GM18511 (cell line): Measurements from ENCODE around the gene BCL2.

Experiments used
- ATAC-seq: cut with Tn5 transposase; IDR thresholded peaks from one replicate; pipeline ENCODE4 v1.9.1; 2021; ENCODE audit warnings: mild to moderate bottlenecking, moderate library complexity; ENCODE audit not compliant: unreplicated experiment

The BCL2 gene

DNA sequence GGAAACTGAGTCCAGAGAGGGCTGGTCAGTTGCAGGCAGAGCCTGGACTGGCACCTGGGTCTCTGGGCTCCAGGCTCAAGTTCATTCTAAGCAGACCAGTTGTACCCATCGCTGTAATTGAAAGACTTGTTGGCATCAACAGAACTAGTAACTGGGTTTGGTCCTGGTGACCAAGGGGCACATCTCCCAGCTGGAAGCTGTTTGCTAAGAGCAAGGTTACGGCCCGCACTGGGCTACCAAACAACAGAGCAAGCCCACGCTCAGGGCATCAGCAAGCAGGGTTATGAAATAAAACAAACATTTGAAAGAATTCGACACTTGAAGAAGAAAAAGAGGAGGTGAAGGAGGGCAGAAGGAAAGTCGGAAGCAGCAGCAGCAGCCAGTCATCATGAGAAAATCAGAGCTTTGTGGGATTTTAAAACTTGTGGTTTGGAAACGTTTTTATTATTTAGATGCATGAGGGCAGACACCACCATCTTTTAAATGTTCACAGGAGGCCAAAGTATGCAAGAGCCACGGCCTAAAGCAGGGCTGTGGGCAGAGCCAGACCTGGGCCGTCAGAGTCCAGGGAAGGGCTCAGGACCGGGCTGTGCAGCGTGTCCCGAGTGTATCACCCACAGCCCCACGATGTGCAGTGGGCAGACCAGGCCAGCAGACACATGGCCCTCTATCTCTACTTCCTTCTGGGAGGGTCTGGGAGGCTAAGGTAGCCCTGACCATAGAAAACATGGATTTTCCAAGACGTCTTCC lies 220.3 kb downstream of the BCL2 start:
- ATAC-seq, result peak; percentile 1

DNA sequence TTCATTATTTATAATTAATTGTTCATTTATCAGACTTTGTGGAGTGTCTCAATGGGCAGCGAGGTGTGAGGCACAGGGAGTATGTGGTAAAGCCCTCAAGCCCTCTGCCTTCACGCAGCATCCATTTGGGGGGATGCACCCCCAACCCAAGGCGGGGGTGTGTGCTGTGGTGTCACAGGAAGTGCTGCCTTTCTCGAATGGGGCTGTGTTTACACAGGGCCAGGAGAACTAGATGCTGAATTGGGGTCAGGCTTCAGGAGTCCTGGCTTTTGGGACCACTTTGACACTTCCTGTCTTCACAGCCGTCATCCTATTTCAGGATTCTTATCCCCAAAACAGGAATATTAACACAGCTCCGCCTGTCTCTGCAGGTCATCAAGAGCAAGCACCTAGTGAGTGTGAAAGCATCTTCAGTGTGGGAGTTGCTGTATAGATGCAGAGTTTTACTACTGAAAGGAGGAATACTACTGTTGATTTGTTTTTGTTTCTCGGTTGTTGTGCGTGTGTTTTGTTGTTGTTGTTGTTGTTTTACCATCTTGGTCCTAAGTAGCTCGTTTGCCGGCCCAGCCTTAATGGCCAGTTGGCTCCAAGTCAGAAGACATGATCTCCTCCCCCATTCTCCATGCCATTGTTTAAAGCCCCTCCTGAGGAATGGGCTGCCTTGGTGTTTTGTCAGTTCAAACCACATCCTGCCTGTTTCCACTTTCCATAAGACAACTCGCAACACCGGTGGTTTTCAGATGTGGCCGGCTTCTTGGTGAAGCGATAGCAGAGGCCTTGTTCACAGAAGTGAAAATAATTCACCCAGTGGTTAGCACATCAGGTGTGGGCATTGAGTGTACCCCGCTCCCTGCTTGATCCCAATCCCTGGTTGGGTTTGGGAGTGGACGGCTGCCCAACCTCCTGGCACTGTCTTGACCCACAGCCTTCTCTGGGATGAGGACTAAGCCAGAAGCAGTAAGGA lies 221.3 kb downstream of the BCL2 start:
- ATAC-seq, result peak; percentile 78

DNA sequence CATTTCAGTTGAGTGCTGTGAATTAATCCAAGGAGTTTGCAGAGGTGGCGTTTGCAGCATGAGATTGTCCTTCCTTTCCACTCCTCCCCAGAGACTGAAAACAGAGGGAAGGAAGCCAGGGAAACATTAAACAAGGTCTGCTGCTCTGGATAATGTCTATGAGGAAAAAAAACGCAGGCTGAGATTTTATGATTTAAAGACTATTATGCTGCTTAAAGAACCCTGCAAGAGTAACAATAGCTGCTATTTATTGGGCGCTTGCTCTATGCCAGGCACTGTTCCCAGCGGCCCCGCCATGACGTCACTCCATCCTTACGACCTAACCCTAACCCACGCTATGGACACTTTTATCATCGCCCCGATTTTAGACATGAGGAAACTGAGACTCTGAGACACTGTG lies 222.4 kb downstream of the BCL2 start:
- ATAC-seq, result no peak

DNA sequence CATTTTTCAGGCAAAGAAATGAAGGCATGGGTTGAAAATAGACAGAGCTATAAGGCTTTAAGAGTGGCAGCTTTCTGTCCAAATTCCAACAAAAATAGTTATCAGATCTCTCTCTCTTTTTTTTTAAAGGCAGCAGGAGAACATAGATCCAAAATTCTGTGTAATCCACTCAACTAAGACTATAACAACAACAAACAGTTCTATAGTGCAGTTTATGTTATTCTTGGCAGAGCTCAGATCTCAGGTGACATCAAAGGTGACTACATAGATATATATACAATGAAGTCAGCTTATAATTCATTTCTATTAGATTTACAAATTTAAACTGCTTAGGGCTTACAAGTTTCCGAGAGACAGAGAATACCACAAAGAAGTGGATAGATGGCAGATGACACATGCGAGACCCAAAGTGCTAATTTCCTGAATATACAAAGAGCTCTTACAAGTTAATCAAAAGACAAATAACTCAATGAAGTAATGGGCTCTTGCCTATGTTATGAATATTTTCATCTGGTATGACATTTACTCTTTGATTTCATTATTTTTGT lies 223.2 kb downstream of the BCL2 start:
- ATAC-seq, result no peak

DNA sequence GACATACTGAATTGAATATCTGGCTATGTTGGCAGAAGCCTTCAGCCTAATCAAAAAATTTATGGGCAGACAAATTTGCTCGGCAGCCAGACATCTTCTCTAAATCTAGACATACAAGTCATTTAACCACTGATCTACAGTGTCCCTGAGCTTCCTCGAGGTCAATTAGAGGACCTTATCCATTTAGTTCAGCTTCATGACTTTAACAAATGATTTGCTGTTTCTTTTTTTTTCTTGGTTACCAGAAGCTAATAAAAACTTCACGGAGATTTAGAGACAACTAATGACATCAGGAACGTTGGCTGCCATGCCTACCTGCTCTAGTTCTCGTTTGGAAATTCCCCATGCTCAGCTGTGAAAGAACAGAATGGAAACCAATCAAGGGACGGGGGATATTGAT lies 223.8 kb downstream of the BCL2 start:
- no peak for ATAC-seq

DNA sequence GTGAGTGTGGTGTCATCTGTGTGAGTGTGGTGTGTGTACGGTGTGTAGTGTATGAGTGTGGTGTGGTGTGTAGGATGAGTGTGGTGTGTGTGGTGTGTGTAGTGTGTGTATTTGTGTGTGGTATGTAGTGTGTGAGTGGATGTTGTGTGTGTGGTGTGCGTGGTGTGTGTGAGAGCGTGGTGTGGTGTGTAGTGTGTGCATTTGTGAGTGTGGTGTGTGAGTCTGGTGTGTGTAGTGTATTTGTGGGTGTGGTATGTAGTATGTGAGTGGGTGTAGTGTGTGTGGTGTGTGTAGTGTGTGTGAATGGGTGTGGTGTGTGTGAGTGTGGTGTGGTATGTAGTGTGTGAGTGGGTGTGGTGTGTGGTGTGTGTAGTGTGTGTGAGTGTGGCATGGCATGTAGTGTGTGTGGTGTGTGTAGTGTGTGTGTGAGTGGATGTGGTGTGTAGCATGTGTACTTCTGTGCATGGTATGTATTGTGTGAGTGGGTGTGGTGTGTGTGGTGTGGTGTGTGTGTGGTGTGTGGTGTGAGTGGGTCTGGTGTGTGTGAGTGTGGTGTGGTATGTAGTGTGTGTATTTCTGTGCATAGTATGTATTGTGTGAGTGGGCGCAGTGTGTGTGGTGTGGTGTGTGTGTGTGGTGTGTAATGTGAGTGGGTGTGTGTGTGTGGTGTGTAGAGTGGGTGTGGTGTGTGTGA lies 227.8 kb downstream of the BCL2 start:
- no peak for ATAC-seq

DNA sequence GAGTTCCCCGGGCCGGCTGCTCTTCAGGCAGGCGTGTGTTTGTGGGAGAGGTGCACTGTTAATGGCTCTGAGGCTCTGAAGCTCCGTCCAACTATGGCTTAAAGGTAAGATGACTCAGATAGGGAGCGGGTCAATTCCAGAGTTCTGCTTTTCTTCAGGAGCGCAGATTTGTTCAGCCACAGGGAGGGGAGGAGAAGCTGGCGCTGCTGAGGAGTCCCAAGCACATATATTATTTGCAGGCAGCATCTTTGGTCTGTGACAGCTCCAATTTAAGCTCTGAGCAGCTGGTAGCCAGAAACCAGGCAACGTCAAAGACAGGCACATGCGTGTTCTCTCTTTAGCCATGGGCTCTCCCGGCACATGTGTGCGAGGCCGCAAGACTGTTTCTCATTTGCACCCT lies 229.2 kb downstream of the BCL2 start:
- no peak for ATAC-seq

DNA sequence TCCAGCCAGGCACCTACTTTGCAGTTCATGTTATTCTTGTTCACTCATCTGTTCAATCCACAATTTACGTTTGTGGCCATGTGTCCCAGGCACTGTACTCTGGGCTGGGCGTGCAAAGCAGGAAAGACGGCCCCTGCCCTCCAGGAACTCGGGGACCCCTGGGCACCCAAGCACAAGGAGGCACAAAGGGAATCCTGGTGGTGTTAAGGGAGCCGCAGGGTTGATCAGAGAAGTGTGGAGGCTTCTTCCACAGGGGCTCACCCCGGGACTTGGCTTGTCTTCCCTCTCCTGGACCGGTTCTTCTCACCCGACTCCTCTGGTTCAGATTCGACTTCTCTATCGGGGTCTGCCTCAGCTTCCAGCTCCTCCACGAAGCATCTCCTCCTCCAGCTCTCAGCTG lies 230.5 kb downstream of the BCL2 start:
- no peak for ATAC-seq

DNA sequence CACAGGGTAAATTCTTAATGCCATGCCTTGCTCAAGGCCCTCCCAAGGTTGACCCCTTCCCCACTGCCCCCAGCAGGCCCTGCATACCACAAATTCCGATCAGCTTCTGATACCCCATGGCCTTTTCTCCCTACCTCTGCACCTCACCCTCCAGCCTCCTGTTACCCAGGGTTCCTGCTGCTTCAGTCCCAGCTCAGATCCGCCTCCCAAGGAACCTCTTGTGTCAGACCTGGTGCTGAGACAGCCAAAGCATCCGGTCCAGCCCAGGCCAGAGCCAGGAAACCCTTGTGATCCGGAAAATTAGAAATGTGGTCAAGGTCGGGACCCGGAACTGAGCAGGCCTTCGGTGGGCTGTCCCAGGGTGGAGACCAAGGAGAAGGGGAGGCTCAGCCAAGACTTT lies 231.3 kb downstream of the BCL2 start:
- no peak for ATAC-seq

DNA sequence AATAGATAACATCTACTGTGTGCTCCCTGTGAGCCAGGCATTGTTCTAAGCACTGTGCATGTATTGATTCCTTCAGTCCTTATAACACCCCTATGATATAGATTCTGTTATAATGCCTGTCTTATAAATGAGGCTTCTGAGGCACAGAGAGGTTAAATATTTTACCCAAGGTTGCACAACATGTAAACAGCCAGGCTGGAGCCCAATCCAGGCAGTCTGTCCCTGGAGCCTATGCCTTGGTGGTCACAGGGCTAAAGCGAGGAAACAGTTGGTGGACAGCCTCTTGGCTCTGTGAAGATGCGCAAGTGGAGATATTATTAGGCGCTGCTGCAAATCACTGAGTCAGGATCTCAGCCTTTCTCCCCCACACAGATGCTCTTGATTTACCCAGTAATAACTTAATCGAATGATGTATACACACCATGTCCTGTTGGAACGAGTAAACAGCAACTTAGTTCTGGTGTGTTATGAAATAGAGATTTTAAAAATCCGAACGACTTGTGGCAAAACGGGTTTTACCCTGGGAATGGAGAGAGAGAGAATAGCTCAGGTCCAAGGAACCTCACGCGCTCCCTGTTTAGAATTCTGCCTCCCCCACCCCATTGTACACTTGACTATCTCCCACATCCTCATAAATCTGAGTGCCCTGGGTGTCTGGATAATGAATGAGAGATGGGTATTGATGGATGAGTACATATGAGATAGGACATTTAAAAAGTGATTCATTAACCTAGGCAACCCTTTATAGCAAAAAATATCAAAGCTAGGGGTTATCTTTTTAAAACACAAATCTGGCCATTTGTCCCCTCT lies 231.9 kb downstream of the BCL2 start:
- ATAC-seq, result no peak

DNA sequence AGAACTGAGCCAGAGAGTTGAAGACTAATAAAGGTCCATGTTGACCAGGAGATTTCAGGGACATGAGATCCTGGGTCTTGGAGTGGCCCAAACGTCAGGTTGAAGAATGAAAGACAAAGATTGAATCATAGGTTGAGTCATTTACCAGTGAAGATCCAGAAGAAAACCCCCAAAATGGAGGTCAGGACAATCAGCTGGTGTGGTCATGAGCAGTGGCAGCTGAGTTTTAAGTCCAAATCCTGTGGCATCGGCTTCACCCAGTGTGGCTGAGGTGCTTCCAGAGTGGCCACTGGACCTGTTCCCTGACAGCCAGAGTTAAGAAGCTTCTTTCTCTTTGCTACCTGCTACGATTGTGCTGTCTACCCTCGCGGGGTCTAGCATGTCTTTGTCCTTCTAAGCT lies 234.0 kb downstream of the BCL2 start:
- ATAC-seq, result no peak

DNA sequence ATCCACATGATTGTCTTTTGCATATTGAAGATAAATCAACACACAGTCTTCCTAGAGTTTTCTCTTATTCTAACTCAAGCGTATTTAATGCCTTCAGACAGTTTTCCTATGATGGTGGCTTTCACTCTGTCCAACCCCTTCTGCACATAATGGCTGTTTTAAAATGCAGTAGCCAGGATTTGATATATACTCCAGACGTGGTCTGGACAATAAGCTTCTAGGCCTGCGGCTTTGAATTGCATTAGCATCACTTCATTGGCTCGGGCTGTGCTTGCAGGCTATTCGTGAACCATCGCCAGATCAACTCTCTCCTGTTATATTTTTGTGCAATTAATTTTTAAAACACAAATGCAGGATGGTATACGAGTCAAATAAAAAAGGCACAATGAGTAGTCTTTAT lies 235.3 kb downstream of the BCL2 start:
- ATAC-seq, result no peak

DNA sequence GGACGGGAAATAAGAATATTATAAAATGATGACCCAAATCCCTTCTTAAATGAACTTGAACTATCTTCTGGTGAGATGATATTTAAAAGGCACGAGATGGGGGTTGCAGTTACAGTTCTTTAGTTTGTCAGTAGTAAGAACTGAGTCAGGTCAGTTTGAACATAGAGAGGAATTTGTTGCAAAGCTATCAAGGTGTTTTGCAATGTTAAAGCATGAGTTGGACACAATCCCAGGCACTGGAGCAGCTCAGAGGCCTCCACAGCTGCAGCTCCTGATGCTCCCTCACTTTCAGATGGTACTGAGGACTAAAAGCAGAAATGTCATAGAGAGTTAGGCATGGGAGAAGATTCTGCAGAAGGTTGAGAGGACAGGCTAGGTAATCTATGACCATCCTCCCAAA lies 236.0 kb downstream of the BCL2 start:
- no peak for ATAC-seq

DNA sequence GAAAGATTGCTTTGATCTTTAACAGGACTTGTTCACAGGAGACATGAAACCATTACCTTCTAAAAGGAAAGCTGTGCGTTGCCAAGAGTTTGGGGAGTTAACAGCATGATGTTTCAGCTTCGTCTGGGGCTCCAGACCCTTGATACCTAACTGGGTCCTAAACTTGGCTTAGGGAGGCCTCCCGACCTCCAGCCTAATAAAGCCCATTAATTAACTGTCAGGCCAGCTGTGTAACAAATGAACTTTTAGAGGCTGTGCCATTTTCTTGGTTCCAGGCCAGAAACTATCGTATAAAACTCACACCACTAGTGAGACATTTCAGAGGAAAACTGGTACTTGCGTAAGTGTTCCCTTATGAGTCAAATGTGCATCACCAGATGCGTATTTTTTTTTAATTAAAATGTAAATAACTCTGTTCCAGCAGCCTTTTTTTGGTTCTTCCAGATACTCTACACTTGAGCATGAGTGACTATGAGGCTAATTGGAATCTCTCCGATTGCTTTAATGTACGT lies 236.5 kb downstream of the BCL2 start:
- ATAC-seq, result no peak

DNA sequence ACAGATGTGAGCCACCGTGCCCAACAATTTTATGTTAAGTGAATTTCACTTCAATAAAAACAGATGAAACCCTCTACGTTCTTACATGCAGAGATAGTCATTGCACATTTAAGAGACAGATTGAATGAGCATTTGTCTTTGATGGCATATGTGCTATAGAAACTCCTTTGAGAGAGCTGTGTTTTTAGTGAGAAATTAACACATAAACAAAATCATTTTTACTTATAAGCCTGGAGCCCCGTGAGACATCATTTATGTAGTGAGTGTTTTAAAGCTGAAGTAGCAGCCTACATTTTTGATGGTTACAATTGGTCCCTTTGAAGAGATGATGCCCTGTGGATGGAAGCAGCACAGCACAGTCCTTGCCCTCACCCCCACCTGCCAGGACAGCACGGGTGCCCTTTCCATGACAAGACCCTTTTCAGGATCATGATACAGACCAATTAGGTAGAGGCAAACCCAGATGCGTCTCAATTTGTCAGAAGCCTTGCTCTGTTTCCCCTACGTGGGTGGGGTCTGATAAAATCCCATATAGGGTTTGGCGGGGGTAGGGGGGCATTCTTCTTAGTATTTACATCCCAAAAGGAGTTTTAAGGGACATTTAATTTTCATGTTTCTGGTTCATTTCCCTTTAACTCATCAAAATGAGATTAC lies 237.1 kb downstream of the BCL2 start:
- ATAC-seq, result no peak

DNA sequence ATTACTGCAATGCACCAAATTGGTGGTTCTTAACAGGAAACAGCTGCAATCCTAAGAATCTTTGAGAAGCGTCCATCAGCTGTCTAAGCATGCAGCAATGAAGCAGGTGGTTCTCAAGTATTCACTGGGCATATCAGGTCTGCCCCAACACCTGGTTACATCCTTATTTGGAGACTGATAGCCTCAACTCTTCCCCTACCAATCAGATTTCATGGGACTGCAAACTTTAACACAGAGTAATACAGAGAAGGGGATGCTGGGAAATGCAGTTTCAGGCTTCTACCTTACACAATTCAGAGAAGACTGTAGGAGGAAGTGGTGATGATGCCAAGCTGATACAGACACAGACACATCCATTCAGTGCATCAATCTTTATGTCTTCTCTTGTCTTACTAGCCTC lies 240.5 kb downstream of the BCL2 start:
- ATAC-seq, result peak; percentile 53

DNA sequence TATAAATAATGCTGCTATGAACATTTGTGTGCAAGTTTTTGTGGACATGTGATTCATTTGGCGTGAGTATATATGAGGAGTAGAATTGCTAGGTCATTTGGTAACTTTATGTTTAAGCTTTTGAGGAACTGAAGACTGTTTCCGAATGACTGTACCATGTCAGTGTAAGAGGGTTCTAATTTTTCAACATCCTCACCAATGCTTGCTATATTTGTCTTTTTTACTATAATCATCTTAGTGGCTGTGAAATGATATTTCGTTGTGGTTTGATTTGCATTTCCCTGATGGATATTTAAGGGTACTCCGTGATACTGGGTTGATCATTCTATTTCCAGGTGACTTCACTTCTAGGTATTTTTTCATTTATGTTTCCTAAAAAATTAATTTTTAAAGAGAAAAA lies 241.1 kb downstream of the BCL2 start:
- ATAC-seq, result peak; percentile 85

DNA sequence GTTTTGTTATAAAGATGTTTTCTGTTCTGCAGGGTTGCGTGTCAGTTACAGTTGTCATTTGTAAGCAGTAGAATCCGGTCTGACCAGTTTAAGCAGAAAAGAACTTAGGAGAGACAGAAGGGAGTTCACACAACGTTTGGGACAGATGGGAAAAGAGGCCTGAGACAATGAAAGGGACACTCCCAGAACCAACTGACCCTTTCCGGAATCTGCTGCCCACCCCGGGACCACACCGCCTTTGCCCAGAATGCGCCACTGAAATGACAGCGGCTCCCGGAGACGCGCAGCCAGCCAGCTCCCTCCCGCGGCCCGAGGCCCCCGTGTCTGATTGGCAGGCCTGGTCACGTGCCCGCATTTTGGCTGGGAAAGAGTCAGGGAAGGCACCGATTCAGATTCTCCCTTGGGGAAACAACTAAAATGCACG lies 244.6 kb downstream of the BCL2 start:
- ATAC-seq, result peak; percentile 44

DNA sequence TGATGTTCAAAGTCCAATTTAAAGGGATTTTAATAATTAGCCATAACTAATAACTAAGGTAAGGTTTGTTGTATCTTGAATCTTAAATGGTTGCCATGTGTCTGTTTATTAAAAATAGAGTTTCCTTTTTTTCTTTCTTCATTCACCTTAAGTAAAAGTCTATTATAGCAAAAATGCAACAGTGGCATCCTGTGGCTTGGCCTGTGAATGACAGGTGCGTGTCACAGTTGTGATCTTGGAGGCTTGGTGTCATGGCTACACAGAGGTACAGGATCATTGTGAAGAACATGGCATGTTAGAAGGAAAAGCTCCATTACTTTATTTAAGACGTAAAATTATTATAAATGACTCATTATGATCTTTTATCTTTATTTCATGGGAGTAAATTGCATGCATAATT lies 246.1 kb downstream of the BCL2 start:
- ATAC-seq, result peak; percentile 54
